ENCODE data around the gene TNF.

Gene TNF

DNA sequence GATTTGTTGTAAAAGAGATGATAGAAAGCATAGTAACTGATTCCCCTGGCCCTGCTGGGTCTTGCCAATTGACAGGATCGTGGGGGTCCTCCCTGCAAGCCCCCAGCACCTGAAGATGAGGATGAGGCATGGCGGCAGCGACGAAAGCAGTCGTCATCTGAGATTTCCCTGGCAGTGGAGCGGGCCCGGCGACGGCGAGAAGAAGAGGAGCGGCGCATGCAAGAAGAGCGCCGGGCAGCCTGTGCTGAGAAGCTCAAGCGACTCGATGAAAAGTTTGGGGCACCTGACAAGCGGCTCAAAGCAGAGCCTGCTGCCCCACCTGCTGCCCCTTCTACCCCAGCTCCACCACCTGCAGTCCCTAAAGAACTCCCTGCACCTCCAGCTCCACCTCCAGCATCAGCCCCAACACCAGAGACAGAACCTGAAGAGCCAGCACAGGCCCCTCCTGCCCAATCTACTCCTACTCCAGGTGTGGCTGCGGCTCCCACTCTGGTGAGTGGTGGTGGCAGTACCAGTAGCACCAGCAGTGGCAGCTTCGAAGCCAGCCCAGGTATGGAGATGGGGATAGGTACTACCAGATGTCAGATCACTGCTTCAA lies 52.4 kb downstream of the TNF start:
- ChIA-PET CTCF (no interaction called here), POLR2A (interaction anchor here (1.1 to 1.3 kb wide), 2 partner anchors 9 to 10 kb away, joined by 3 read pairs; no protein-coding TSS in a partner anchor)
- TF ChIP-seq FOXM1 (IDR thresholded peaks at IDR 0.05; ENCODE audit: borderline replicate concordance), result no peak
- TF ChIP-seq FOXA1 (IDR thresholded peaks at IDR 0.05), result no peak
- TF ChIP-seq, protein P1, sequence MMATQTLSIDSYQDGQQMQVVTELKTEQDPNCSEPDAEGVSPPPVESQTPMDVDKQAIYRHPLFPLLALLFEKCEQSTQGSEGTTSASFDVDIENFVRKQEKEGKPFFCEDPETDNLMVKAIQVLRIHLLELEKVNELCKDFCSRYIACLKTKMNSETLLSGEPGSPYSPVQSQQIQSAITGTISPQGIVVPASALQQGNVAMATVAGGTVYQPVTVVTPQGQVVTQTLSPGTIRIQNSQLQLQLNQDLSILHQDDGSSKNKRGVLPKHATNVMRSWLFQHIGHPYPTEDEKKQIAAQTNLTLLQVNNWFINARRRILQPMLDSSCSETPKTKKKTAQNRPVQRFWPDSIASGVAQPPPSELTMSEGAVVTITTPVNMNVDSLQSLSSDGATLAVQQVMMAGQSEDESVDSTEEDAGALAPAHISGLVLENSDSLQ (IDR thresholded peaks at IDR 0.05), result no peak
- TF ChIP-seq HDGF (IDR thresholded peaks at IDR 0.05; ENCODE audit: borderline replicate concordance), result no peak
- no peak for TF ChIP-seq BHLHE40 (IDR thresholded peaks at IDR 0.05; ENCODE audit: borderline replicate concordance)
- no peak for TF ChIP-seq ZNF384 (IDR thresholded peaks at IDR 0.05)
- no peak for TF ChIP-seq SUZ12 (IDR thresholded peaks at IDR 0.05)
- no peak for TF ChIP-seq ELF4 (IDR thresholded peaks at IDR 0.05)
- TF ChIP-seq ARNT (IDR thresholded peaks at IDR 0.05), result no peak
- TF ChIP-seq NFRKB (IDR thresholded peaks at IDR 0.05), result no peak
- TF ChIP-seq CTBP1 (IDR thresholded peaks at IDR 0.05; ENCODE audit: borderline replicate concordance), result no peak
- no peak for TF ChIP-seq SP1 (IDR thresholded peaks at IDR 0.05)
- TF ChIP-seq LEF1 (IDR thresholded peaks at IDR 0.05; ENCODE audit: borderline replicate concordance), result no peak
- TF ChIP-seq FOXK2 (IDR thresholded peaks at IDR 0.05), result no peak
- TF ChIP-seq TARDBP (IDR thresholded peaks at IDR 0.05), result no peak
- no peak for TF ChIP-seq L3MBTL2 (conservative IDR thresholded peaks at IDR 0.05)
- DNase-seq (ENCODE audit: extremely low spot score), result no peak
